ENCODE results near the gene AFF3. TPM values are rescaled to one million over a fixed set of nuclear protein-coding genes. Genes with fewer than 3 reads are reported as not detected.

AFF3 gene
- total RNA-seq, 1 donor from 2014 or later, result 12.2 TPM

GRCh38 chr2:99719102-99719501 is 423.3 kb downstream of the AFF3 start:
- no peak for TF ChIP-seq CTCF (IDR thresholded peaks at IDR 0.05; ENCODE audit: unreplicated experiment)
- Mint-ChIP-seq H3K9me3 (ENCODE audit: unreplicated experiment) (no peaks in the 10 kb centered on the region), H3K36me3 (ENCODE audit: low read depth, unreplicated experiment) (peaks cover 5% of the 10 kb centered on the region), H3K4me1 (ENCODE audit: unreplicated experiment) (no peaks in the 10 kb centered on the region), H3K4me3 (ENCODE audit: unreplicated experiment) (no peak overlapping the region), H3K27me3 (ENCODE audit: unreplicated experiment) (no peaks in the 10 kb centered on the region), H3K27ac (ENCODE audit: unreplicated experiment) (no peak overlapping the region)
- DNase-seq (ENCODE audit: low spot score), result no peak

GRCh38 chr2:99715956-99716355 is 426.4 kb downstream of the AFF3 start:
- H3K4me1 Mint-ChIP-seq (ENCODE audit: unreplicated experiment), result no peaks in the 10 kb centered on the region
- TF ChIP-seq CTCF (IDR thresholded peaks at IDR 0.05; ENCODE audit: unreplicated experiment), result no peak
- no peak overlapping the region for H3K4me3 Mint-ChIP-seq (ENCODE audit: unreplicated experiment)
- no peaks in the 10 kb centered on the region for H3K27me3 Mint-ChIP-seq (ENCODE audit: unreplicated experiment)
- no peaks in the 10 kb centered on the region for H3K9me3 Mint-ChIP-seq (ENCODE audit: unreplicated experiment)
- H3K36me3 Mint-ChIP-seq (ENCODE audit: low read depth, unreplicated experiment), result no peaks in the 10 kb centered on the region
- no peak overlapping the region for H3K27ac Mint-ChIP-seq (ENCODE audit: unreplicated experiment)
- DNase-seq (ENCODE audit: low spot score), result no peak

- H3K27ac Mint-ChIP-seq (ENCODE audit: unreplicated experiment), result no peak overlapping the region
- no peak overlapping the region for H3K4me3 Mint-ChIP-seq (ENCODE audit: unreplicated experiment)
- no peaks in the 10 kb centered on the region for H3K4me1 Mint-ChIP-seq (ENCODE audit: unreplicated experiment)
These were observed 428.0 kb downstream of the AFF3 start for GRCh38 chr2:99714349-99714748.

GRCh38 chr2:99711144-99711543 is 431.2 kb downstream of the AFF3 start:
- no peaks in the 10 kb centered on the region for H3K4me1 Mint-ChIP-seq (ENCODE audit: unreplicated experiment)
- no peak for DNase-seq (ENCODE audit: low spot score)
- TF ChIP-seq CTCF (IDR thresholded peaks at IDR 0.05; ENCODE audit: unreplicated experiment), result no peak
- H3K4me3 Mint-ChIP-seq (ENCODE audit: unreplicated experiment), result no peak overlapping the region
- no peaks in the 10 kb centered on the region for H3K9me3 Mint-ChIP-seq (ENCODE audit: unreplicated experiment)
- H3K27ac Mint-ChIP-seq (ENCODE audit: unreplicated experiment), result no peak overlapping the region
- no peaks in the 10 kb centered on the region for H3K36me3 Mint-ChIP-seq (ENCODE audit: low read depth, unreplicated experiment)
- no peaks in the 10 kb centered on the region for H3K27me3 Mint-ChIP-seq (ENCODE audit: unreplicated experiment)

More at GRCh38 chr2:99714349-99714748, 428.0 kb downstream of the AFF3 start:
- H3K27me3 Mint-ChIP-seq (ENCODE audit: unreplicated experiment), result no peaks in the 10 kb centered on the region
- no peak for DNase-seq (ENCODE audit: low spot score)
- no peak for TF ChIP-seq CTCF (IDR thresholded peaks at IDR 0.05; ENCODE audit: unreplicated experiment)
- no peaks in the 10 kb centered on the region for H3K9me3 Mint-ChIP-seq (ENCODE audit: unreplicated experiment)
- no peaks in the 10 kb centered on the region for H3K36me3 Mint-ChIP-seq (ENCODE audit: low read depth, unreplicated experiment)

GRCh38 chr2:99710721-99711120 is 431.7 kb downstream of the AFF3 start:
- no peak for TF ChIP-seq CTCF (IDR thresholded peaks at IDR 0.05; ENCODE audit: unreplicated experiment)
- Mint-ChIP-seq H3K27me3 (ENCODE audit: unreplicated experiment) (no peaks in the 10 kb centered on the region), H3K27ac (ENCODE audit: unreplicated experiment) (no peak overlapping the region), H3K4me3 (ENCODE audit: unreplicated experiment) (no peak overlapping the region), H3K36me3 (ENCODE audit: low read depth, unreplicated experiment) (no peaks in the 10 kb centered on the region), H3K9me3 (ENCODE audit: unreplicated experiment) (no peaks in the 10 kb centered on the region), H3K4me1 (ENCODE audit: unreplicated experiment) (no peaks in the 10 kb centered on the region)
- no peak for DNase-seq (ENCODE audit: low spot score)
